Measurements from ENCODE around the gene ADGRA1.
A peak's percentile ranks its signal among the peaks of the same experiment; 100 is the strongest.

ADGRA1 gene, protein sequence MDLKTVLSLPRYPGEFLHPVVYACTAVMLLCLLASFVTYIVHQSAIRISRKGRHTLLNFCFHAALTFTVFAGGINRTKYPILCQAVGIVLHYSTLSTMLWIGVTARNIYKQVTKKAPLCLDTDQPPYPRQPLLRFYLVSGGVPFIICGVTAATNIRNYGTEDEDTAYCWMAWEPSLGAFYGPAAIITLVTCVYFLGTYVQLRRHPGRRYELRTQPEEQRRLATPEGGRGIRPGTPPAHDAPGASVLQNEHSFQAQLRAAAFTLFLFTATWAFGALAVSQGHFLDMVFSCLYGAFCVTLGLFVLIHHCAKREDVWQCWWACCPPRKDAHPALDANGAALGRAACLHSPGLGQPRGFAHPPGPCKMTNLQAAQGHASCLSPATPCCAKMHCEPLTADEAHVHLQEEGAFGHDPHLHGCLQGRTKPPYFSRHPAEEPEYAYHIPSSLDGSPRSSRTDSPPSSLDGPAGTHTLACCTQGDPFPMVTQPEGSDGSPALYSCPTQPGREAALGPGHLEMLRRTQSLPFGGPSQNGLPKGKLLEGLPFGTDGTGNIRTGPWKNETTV

DNA sequence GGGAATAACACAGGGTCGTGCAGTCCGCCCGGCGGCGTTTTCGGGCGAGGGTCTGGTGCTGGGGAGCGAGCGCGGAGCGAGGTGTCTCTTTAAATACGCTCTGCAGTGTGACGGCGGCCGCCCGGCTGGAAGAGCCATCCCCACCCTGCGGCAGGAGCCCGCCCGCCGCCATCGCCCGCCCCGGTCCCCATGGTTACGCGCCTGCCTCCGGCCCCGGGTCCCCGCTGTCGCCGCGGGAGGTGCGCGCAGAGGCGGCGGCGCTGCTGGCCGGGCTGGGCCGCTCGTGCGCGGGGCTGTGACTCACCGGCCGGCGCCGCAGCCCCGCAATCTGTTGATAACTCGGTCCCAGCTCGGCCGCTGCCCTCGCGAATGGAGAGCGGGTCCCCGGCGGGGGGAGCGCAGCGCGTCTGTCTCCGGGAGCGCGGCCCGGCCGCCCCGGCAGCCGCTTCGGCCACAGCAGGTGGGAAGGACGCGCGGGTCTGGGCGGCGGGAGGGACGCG lies at the start of gene ADGRA1:
TSS of gene ADGRA1 (plus strand) at position 246 of the 500 bp plus-strand sequence. CDS start 986 bp downstream, outside the sequence.
- no peak for DNase-seq (ENCODE audit: low read depth)
- no peak within 1 kb of the TSS for H3K4me3 ChIP-seq (ENCODE audit: low read depth, low read length)

DNA sequence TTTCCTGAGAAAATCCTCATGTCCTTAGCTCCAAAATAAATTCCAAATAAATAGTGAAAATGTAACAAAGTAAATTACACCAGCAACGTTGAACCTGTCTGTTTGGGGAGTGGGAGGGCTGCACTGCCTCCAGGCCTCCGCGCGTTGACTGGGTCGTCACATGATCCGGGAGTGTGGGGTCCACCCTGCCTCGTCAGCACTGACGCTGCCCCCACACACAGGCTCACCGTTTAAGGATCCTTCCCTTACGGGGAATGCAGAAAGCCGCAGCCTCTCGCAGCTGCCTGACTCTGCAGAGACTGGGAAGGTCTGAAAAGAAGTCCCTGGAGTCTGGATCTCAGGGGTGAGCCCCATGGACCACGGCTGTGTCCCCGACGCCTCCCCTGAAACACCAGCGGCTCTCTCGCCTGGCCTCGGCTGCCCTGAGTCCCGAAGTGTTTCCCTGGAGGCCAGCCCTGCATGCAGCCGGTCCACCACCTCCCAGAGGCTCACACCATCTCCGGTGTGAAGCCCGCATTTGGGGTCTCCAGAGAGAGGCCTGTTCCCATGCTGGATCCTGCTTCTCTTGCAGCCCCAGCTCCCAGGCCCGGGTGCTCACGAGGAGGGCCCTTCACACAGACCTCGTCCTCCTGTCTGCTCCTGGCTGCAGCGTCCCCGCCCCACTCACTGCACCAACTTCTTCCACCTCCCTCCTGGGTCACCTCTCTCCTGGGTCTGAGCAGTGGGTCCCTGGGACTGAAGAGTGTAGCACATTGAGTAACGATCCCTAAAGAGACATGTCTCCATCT lies 49.5 kb upstream of the ADGRA1 start:
- H3K4me3 ChIP-seq (ENCODE audit: low read depth, low read length) = no peak overlapping the region
- DNase-seq (ENCODE audit: low read depth) = no peak
- TF ChIP-seq, protein P1, sequence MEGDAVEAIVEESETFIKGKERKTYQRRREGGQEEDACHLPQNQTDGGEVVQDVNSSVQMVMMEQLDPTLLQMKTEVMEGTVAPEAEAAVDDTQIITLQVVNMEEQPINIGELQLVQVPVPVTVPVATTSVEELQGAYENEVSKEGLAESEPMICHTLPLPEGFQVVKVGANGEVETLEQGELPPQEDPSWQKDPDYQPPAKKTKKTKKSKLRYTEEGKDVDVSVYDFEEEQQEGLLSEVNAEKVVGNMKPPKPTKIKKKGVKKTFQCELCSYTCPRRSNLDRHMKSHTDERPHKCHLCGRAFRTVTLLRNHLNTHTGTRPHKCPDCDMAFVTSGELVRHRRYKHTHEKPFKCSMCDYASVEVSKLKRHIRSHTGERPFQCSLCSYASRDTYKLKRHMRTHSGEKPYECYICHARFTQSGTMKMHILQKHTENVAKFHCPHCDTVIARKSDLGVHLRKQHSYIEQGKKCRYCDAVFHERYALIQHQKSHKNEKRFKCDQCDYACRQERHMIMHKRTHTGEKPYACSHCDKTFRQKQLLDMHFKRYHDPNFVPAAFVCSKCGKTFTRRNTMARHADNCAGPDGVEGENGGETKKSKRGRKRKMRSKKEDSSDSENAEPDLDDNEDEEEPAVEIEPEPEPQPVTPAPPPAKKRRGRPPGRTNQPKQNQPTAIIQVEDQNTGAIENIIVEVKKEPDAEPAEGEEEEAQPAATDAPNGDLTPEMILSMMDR (conservative IDR thresholded peaks at IDR 0.05; ENCODE audit: low read depth, low read length) = no peak

More for the DNA sequence above, at the start of gene ADGRA1:
- TF ChIP-seq, protein P1 (conservative IDR thresholded peaks at IDR 0.05; ENCODE audit: low read depth, low read length) = no peak

DNA sequence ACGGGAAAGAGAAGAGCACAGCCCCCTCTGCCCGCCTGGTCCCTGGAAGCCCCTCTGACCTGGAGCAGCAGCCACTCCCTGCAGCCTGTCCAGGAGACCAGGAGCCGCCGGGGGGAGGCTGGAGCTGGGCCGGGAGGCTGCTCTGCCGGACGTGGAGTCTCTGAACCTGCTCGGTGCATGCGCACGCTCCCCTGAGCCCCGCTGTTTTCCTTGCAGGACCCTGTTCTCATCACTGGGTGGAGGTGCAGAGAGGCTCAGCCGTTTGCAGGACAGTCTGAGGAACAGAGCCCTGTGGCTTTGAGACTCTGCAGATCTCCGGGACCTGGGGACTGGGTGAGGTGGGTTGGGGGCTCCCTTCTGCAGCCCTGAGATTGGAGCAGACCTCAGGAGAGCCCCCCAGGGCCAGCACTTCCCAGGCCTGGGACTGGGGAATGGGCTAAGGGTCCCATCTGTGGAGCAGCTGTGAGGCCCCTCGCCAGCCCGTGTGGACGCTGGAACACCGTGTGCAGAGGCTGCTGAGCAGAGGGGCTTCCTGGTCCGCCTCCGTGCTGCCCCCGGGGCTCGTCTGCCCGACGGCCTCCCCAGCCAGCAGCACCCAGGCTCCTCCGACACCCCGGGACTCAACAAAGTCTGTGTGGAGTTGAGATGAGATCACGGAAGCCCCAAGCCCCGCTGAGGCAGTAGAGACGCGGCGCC lies 48.5 kb upstream of the ADGRA1 start:
- DNase-seq (ENCODE audit: low read depth) = peak; percentile 2
- TF ChIP-seq, protein P1 (conservative IDR thresholded peaks at IDR 0.05; ENCODE audit: low read depth, low read length) = no peak
- no peak overlapping the region for H3K4me3 ChIP-seq (ENCODE audit: low read depth, low read length)

DNA sequence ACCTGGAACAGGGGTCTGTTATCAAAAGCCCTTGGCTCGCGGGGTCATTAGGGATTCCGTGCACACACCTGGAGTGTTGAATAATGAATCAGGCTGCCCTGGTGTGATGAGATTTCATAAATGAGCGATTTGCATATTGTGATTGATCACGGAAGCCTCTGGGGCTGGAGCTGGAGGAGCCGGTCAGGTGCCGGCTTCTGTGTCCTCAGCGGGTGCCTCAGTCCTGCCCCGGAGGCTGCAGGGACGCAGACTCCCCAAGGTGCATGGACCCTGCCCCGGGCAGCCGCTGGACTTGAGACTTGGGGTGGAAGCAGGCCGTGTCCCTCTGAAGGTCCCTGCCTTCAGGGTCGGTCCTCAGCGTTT lies 47.9 kb upstream of the ADGRA1 start:
- TF ChIP-seq, protein P1 (conservative IDR thresholded peaks at IDR 0.05; ENCODE audit: low read depth, low read length) = no peak
- DNase-seq (ENCODE audit: low read depth) = no peak
- no peak overlapping the region for H3K4me3 ChIP-seq (ENCODE audit: low read depth, low read length)

DNA sequence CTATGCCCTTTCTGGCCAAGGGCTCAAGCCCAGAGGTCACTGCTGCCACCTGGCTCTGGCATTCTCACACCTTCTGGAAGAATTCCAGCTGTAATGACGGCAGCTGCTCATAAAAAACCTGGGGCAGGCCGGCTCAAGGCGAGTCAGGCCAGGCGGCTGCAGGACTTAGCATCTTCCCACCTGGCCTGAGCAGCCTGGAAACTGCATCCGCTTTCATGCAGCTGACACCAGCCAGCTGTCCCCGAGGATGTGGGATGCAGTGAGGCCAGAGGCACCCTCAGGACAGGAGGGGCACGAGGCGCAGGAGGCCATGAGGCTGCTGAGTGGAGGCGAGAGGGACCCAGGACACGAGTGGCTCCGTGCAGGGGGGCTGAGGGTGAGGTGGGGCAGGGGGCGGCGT lies 47.5 kb upstream of the ADGRA1 start:
- H3K4me3 ChIP-seq (ENCODE audit: low read depth, low read length) = no peak overlapping the region
- no peak for DNase-seq (ENCODE audit: low read depth)
- TF ChIP-seq, protein P1 (conservative IDR thresholded peaks at IDR 0.05; ENCODE audit: low read depth, low read length) = no peak

DNA sequence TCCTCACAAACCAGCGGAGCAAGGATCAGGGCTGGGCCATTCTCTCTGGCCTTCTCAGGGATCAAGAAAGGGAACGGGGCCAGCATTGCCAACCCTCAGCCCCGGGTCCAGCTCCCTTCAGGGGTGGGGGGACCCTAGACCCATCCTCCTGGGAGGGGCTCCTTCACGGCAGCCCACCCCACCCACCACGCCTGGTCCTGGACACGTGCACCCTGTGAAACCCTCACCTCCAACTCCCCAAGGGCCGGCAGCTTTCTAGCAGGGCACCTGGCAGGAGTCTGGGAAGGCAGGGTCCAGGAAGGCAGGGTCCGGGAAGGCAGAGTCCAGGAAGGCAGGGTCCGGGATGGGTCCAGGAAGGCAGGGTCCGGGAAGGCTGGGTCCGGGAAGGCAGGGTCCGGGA lies 46.6 kb upstream of the ADGRA1 start:
- no peak overlapping the region for H3K4me3 ChIP-seq (ENCODE audit: low read depth, low read length)
- DNase-seq (ENCODE audit: low read depth) = no peak
- TF ChIP-seq, protein P1 (conservative IDR thresholded peaks at IDR 0.05; ENCODE audit: low read depth, low read length) = no peak

Measured in choroid plexus epithelial cell (primary cell).